IPS-20b (cell line): ENCODE results near the gene ZNF423.

Experiments used
- H3K27ac ChIP-seq: one replicate; pipeline ENCODE4 v1.5.1; 2013; ENCODE audit warnings: low read length
- H3K27me3 ChIP-seq: 2 replicates; pipeline ENCODE4 v1.6.1; 2013; ENCODE audit warnings: mild to moderate bottlenecking, low read length, inconsistent platforms; ENCODE audit not compliant: insufficient read depth
- H3K36me3 ChIP-seq: 2 replicates; pipeline ENCODE4 v1.6.1; 2013; ENCODE audit warnings: low read depth, mild to moderate bottlenecking, inconsistent platforms, low read length, moderate library complexity; ENCODE audit not compliant: insufficient read depth
- H3K4me1 ChIP-seq: 2 replicates; pipeline ENCODE4 v1.6.1; 2013; ENCODE audit warnings: mild to moderate bottlenecking, control low read depth, inconsistent platforms, low read length, moderate library complexity; ENCODE audit not compliant: insufficient read depth
- H3K4me3 ChIP-seq: 2 replicates; pipeline ENCODE4 v1.5.1; 2013; ENCODE audit warnings: mild to moderate bottlenecking, low read length, inconsistent platforms
- H3K9ac ChIP-seq: 2 replicates; pipeline ENCODE4 v1.6.1; 2013; ENCODE audit warnings: low read depth, mild to moderate bottlenecking, inconsistent platforms, low read length, moderate library complexity
- H3K9me3 ChIP-seq: 2 replicates; pipeline ENCODE4 v1.6.1; 2013; ENCODE audit warnings: mild to moderate bottlenecking, low read depth, low read length, inconsistent platforms; ENCODE audit not compliant: insufficient read depth

The ZNF423 gene

GRCh38 chr16:49675413-49675812 is 180.5 kb downstream of the ZNF423 start:
- no peak overlapping the region for H3K27ac ChIP-seq
- no peaks in the 10 kb centered on the region for H3K36me3 ChIP-seq
- H3K9ac ChIP-seq: no peak overlapping the region
- no peaks in the 10 kb centered on the region for H3K4me1 ChIP-seq
- H3K4me3 ChIP-seq: no peak overlapping the region
- peaks cover 6% of the 10 kb centered on the region; the same call in 1 of the 2 replicates for H3K9me3 ChIP-seq
- H3K27me3 ChIP-seq: no peaks in the 10 kb centered on the region

GRCh38 chr16:49674990-49675389 is 180.9 kb downstream of the ZNF423 start:
- no peaks in the 10 kb centered on the region for H3K4me1 ChIP-seq
- no peak overlapping the region for H3K27ac ChIP-seq
- H3K27me3 ChIP-seq: no peaks in the 10 kb centered on the region
- peaks cover 2% of the 10 kb centered on the region; the same call in 1 of the 2 replicates for H3K9me3 ChIP-seq
- H3K36me3 ChIP-seq: no peaks in the 10 kb centered on the region
- no peak overlapping the region for H3K4me3 ChIP-seq
- no peak overlapping the region for H3K9ac ChIP-seq

DNA sequence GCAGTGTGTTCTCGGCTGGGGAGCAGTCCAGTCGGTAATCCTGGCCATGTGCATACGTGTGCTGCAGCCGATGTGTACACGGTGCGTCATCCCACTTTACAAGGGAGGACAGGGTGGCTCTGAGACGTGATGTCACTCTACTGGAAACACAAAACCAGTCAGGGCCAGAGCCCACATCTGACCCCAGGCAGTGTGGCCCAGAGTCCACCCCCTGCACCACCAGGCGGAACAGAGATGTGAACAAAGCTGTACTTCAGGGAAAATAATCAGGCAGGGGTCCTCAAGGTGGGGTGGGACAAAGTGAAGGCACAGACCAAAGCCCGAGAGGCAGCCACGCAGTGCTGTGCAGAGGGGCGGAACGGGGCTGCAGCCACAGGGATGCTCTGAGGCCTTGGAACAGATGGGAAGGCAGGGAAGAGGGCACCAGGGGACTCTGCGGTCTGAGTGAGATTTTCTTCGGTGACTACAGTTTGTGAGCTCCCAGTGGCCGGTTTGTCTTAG is 181.5 kb downstream of the ZNF423 start:
- Histone ChIP-seq H3K27ac (no peak overlapping the region), H3K9ac (no peak overlapping the region), H3K4me1 (no peaks in the 10 kb centered on the region), H3K9me3 (no peaks in the 10 kb centered on the region), H3K27me3 (no peaks in the 10 kb centered on the region), H3K36me3 (no peaks in the 10 kb centered on the region), H3K4me3 (no peak overlapping the region)

GRCh38 chr16:49673442-49673841 is 182.5 kb downstream of the ZNF423 start:
- no peaks in the 10 kb centered on the region for H3K9me3 ChIP-seq
- H3K9ac ChIP-seq: no peak overlapping the region
- H3K27ac ChIP-seq: no peak overlapping the region
- no peaks in the 10 kb centered on the region for H3K4me1 ChIP-seq
- H3K27me3 ChIP-seq: no peaks in the 10 kb centered on the region
- H3K4me3 ChIP-seq: no peak overlapping the region
- H3K36me3 ChIP-seq: no peaks in the 10 kb centered on the region

DNA sequence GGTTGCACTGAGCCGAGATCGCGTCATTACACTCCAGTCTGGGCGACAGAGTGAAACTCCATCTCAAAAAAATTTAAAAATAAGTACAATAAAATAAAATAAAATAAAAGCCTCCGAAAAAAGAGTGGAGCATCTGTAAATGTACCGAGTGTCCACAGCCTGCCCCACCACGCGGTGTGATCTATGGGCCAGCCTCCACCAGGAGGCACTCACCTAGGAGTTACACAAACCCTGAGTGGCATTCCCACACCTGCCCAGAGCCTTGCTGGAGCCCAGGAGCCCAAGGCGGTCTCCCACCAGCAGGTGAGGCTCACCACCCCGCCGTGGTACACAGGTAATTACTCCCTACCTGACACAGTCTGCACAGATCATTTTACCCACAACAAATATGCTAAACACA is 183.2 kb downstream of the ZNF423 start:
- Histone ChIP-seq H3K4me1 (no peaks in the 10 kb centered on the region), H3K36me3 (no peaks in the 10 kb centered on the region), H3K4me3 (no peak overlapping the region), H3K27ac (no peak overlapping the region), H3K9ac (no peak overlapping the region), H3K9me3 (no peaks in the 10 kb centered on the region), H3K27me3 (no peaks in the 10 kb centered on the region)

DNA sequence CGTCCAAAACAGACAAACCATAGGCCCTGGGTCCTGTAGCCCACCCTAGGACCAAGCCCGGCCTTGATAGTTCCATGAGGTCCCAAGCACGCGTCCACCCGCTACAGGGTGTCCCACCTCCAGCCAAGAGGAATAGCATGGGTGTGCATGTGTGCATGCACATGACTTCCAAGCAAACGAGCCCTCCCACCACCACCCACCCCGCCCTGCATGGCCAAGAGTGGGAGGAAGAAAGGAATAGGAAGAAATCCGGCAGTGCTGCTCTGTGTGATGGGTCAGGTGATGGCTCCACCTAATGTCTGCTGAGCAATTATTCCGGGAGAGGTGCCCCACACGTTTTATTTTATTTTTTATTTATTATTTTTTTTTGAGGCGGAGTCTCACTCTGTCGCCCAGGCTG is 184.6 kb downstream of the ZNF423 start:
- peaks cover under 1% of the 10 kb centered on the region; the same call in 1 of the 2 replicates for H3K4me1 ChIP-seq
- no peak overlapping the region for H3K27ac ChIP-seq
- no peaks in the 10 kb centered on the region for H3K36me3 ChIP-seq
- no peaks in the 10 kb centered on the region for H3K27me3 ChIP-seq
- no peak overlapping the region for H3K9ac ChIP-seq
- no peak overlapping the region for H3K4me3 ChIP-seq
- H3K9me3 ChIP-seq: no peaks in the 10 kb centered on the region

GRCh38 chr16:49670627-49671026 is 185.3 kb downstream of the ZNF423 start:
- Histone ChIP-seq H3K9me3 (no peaks in the 10 kb centered on the region), H3K4me3 (no peak overlapping the region), H3K27ac (no peak overlapping the region), H3K9ac (no peak overlapping the region), H3K4me1 (peaks cover 6% of the 10 kb centered on the region; the same call in 1 of the 2 replicates), H3K36me3 (no peaks in the 10 kb centered on the region), H3K27me3 (no peaks in the 10 kb centered on the region)

DNA sequence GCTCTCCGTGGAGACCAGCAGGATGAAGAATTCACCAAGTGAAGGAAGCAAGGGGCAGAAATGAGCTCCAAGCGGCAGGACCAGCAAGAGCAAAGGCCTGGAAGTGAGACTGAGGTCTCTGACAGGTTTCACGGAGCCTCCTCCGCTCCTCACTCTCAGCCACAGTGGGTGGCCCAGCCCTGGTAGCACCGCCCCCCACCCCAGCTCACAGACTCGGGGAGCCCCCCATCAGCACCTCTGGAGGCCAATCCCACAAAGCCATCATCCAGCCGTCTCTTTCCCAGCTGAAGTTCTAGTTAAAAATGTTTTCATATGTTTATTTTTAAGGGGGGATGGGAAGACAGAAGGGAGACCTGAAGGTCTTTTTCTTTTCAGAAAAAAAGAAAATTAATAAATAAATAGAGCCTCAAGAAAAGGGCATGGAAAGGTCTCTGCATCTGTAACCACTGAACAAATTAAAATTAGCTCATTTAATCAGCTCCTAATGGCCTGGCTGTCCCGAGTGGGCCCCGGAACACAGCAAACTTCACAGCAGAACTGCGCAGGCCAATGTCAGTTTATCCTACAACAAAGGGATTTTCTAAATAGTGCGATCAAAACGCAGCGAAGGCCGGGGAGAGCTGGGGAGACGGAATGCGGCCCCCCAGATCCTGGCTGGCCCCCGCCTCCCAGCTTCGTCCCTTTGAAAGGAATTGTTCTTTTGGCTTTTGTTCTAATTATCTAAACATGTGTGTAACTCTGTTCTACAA is 190.3 kb downstream of the ZNF423 start:
- no peaks in the 10 kb centered on the region for H3K36me3 ChIP-seq
- no peaks in the 10 kb centered on the region for H3K9me3 ChIP-seq
- H3K27ac ChIP-seq: no peak overlapping the region
- no peak overlapping the region for H3K4me3 ChIP-seq
- H3K9ac ChIP-seq: no peak overlapping the region
- H3K4me1 ChIP-seq: peaks cover 16% of the 10 kb centered on the region
- H3K27me3 ChIP-seq: no peaks in the 10 kb centered on the region

DNA sequence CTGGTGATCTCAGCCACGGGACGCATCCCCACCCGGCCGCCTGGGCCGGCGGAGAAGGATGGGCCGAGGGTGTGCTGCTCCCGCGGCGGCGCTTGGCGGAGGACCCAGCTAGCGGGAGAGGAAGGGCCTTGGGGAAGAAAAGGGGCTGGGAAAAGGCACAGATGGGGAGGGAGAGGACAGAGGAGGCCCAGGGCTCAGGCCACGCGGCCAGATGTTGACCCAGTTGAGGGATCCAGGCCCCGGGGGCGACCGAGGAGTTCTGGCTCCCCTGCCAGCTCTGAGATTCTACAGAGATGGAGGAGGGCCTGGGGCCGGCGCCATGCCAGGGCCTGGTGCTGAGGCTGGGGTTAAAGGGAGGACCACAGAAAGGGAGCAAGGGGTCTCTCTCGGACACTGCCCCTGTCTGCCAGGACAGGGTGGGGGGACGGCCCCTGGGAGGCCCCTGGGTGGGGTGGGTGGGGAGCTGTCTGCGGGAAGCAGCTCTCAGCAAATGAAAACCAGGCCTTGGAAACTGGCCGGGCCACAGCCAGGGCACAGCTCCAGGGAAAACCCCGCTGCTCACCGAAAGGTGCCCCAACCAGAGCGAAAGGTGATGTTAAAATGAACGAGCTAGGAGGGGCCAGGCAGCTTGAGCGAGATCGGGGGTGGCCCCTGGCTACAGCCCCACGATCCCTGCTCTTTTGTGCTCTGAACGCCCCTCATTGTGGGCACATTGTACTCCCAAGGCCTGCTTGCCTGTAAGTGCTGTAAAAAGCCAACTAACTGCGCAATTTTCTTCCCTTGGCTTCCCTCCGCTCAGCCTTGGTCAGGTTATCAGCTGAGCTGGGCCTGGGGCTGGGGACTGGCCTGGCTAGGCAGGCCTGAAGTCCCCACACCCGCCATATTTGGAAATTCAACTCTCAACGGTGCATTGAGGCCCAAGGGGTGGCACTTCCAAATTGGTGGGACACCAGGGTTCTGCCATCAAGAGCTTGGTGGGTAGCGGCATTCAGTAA is 191.4 kb downstream of the ZNF423 start:
- Histone ChIP-seq H3K4me3 (no peak overlapping the region), H3K9me3 (no peaks in the 10 kb centered on the region), H3K4me1 (peaks cover 16% of the 10 kb centered on the region), H3K36me3 (no peaks in the 10 kb centered on the region), H3K9ac (no peak overlapping the region), H3K27me3 (no peaks in the 10 kb centered on the region), H3K27ac (no peak overlapping the region)

DNA sequence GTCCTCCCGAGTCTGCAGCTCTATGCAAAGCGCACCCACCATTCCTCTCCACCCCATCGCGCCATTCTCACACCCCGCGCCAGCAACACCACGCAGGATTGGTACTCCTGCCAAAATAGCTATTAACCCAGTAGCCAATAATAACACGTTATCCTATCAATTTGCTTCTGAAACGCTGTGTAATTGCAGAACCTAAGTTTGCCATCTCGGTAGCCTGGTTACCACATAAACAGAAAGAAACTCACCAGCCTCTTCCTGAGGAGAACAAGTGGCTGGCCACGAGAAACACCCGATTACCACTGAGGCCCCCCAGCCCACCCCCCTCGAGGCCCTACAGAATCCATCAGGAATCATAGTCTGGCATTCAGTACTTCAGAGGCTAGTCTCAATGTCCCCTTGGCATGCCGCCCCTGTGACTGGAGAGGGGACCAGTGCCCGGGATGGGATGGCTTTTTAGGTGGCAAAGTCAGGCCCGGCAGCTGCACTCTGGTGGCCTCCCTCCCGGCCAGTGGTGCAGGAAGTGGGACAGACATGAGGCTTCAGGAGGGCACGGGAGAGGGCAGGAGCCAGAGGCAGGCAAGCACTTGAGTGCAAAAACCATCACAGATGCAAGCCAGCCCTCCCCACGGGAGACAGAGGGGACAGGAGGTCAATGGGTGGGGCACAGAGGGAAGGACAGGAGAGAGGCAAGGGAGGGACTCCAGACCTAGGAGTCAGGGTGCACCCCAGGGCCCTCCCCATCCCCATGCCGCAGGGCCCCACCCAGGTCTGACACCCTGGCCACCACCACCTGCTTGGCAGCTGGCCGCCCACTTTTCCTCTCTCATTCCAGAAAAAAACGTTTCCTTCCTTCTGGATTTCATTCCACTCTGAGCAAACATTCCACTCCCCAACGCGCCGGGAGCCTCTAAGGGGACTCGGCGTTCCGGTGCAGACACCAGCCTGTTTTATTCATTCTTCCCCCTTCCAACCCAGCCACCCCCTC is 192.5 kb downstream of the ZNF423 start:
- H3K27me3 ChIP-seq: no peaks in the 10 kb centered on the region
- no peaks in the 10 kb centered on the region for H3K36me3 ChIP-seq
- H3K9me3 ChIP-seq: no peaks in the 10 kb centered on the region
- H3K4me3 ChIP-seq: no peak overlapping the region
- H3K4me1 ChIP-seq: peaks cover 16% of the 10 kb centered on the region
- H3K27ac ChIP-seq: no peak overlapping the region
- H3K9ac ChIP-seq: no peak overlapping the region

DNA sequence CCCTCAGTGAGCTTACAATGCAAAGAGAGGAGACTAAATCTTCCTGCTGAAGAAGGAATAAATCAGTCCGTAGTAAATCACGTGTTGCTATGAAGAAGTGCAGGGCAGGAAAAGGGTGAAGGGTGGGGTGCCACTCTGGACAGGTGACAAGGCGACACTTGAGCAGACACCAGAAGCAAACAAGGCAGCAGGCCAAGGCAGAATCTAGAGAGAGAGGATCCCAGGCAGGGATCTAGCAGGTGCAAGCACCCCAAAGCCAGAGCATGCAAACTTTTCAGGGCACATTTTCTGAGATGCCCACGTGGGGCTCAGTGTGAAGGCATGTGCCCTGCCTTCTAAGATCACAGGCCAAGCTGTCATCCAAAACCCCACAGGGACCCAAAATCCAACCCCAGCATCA is 193.3 kb downstream of the ZNF423 start:
- Histone ChIP-seq H3K9ac (no peak overlapping the region), H3K9me3 (no peaks in the 10 kb centered on the region), H3K4me3 (no peak overlapping the region), H3K4me1 (peaks cover 16% of the 10 kb centered on the region), H3K36me3 (no peaks in the 10 kb centered on the region), H3K27me3 (no peaks in the 10 kb centered on the region), H3K27ac (no peak overlapping the region)
